Stimulated activated CD8-positive, alpha-beta memory T cell treated with anti-CD3 and anti-CD28 coated beads, Interleukin-12 subunit alpha, Interleukin-12 subunit beta, amount 100 ng/mL, for 24 hours (primary cell): Measurements from ENCODE around the gene OPN3.

Experiments
- DNase-seq: peaks from one replicate; pipeline ENCODE4 v3.0.0-alpha.2; 2020; ENCODE audit errors: extremely low read depth

Gene OPN3

DNA sequence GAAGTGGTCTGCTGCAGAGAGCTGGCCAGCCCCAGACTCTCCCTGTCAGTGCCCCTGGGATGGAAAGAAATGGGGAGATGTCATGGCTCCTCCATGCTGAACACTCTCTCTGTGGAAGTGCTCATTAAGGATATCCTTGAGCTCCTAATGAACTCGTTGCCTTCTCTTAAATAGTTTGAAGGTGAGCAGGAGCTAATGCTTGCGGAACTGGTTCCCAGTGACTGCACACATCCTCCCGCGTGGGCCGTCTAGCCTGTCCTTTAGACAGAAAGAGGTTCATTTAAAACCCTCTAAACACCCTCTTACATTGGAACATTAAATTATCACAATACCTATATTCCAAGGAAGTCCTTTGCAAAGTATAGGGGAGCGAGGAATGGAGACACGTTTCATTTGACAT, 6.0 kb upstream of the OPN3 start:
- DNase-seq = no peak

DNA sequence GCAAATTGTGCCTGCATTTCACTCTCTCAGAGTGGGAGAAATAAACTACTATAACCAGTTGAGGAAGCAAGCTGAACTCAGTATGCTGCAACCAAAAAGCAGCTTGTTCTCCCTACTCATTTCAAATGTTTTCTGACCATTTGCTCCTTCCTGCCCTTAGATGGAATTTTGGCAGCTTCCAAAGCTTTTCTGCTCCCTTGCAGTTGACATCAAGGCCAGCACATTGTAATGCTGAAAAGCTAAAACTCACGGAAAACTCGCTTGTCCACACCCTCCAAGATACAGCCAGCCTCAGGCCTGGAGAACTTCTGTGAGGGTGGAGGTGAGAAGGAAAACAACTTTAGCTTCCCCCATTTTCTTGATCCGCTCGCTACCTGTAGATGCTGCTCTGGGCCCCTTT, 5.0 kb upstream of the OPN3 start:
- DNase-seq = no peak

DNA sequence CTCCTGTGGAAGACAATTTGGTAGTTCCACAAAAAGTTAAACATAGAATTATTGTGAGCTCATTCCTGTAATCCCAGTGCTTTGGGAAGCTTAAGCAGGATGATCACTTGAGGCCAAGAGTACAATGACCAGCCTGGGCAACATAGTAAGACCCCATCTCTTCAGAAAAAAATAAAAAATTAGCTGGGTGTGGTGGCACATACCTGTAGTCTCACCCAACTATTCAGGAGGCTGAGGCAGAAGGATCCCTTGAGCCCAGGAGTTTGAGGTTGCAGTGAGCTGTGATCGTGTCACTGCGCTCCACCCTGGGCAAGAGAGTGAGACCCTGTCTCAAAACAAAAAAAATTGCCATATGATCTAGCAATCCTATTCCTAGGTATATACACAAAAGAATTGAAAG, 4.1 kb upstream of the OPN3 start:
- DNase-seq = no peak

DNA sequence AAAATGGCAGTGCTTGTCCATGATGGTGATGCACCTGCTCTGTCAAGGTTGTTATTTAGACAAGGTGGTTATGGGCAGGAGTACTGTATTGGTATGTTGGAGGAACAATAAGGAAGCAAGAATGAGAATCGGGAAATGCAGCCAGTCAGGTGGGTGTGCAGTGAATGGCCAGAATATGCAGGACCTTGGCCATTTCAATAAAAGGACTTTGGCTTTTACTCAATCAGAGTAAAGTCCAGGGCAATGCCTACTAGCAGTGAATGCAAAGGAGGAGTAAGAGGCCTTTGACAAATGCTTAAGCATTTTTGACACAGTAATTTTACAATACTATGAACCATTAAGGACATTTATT, 2.4 kb upstream of the OPN3 start:
- DNase-seq = no peak

DNA sequence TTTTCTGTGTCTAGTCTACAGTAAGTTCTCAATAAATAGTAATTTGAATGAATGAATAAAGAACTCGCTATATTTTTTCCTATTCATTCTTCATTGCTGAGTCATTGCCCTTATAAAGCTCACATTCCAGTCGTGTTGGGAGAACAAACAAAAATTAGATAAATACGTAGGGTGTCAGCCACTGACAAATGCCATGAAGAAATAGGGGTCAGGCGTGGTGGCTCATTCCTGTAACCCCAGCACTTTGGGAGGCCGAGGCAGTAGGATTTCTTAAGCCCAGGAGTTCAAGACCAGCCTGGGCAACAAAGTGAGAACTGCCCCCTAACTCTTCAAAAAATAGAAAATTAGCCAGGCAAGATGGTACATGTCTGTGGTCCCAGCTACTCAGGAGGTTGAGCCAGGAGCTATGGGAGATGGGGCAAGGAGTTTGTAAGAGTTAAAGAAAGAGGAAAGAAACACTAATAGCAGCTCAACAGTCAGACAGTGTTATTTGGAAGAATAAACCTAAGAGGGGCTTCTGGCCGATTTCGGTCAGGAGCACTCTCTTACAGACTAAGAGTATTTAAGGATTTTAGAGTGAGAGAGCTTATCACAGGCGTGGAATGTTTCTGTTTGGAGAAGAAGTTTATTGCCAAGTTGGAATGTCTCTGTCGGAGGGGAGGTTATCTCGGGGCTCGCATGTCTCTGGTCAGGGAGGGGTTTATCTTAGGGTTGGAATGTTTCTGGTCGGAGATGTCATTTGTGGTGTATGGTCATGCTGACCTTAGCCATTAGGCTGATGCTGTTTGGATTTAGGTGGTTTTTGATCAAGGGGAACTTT, 1.8 kb upstream of the OPN3 start:
- no peak for DNase-seq

DNA sequence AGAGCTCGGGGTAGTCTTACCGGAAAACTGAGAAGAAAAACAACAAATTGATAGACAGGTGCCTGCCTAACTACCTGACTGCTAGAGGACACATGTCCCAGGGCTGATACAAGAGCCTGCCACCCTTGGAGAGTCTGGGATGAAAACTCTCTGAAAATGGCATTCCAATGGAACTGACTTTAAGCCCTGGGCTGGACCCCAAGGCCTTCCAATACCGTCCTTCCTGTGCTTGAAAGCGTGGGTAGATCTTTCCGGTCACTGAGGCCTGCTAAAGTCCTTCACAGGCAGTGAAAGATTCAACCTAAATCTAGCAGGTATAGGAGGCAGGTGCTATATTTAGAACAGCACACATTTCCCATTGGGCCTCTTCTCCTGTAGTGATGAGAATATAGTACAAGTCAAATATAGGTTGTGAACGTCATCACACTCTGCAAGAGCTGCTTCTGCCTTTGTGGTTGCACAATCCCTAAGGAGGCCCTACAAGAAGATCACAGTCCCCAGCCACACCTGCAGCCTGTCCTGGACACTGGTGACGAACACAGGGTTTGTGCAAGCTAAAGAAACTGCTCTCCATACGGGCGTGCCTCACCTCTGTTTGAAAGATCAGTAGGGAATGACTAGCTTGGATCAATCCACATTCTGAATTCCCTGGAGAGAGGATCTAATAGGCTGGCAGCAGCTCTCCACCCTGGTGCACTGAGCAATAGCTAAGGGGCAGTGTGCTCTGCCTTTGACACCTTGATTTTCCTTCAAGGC, 876 bp upstream of the OPN3 start:
- no peak for DNase-seq

DNA sequence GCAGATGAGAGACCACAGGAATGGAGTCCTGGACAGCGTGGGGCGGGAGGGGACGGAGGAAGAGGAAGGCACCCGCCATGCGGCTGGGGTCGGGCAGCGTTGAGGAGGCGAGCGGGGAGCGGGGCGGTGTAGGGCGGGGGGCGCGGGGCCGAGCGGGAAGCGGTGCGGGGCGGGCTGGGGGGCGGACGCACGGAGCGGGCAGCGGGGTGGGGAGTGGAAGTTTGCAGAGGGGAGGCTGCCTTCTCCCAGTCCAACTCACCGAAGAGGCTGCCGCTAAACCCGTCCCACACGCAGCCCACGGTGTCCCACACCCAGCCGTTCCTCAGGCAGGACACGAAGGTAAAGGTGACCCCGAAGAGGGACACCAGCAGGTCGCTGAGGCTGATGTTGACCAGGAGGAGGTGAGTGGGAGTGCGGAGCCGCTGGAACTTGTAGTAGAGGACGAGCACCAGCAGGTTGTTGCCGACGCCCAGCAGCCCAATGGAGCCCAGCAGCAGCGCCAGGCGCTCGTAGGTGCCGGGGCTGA, 483 bp downstream of the OPN3 start:
- DNase-seq = peak; percentile 9

DNA sequence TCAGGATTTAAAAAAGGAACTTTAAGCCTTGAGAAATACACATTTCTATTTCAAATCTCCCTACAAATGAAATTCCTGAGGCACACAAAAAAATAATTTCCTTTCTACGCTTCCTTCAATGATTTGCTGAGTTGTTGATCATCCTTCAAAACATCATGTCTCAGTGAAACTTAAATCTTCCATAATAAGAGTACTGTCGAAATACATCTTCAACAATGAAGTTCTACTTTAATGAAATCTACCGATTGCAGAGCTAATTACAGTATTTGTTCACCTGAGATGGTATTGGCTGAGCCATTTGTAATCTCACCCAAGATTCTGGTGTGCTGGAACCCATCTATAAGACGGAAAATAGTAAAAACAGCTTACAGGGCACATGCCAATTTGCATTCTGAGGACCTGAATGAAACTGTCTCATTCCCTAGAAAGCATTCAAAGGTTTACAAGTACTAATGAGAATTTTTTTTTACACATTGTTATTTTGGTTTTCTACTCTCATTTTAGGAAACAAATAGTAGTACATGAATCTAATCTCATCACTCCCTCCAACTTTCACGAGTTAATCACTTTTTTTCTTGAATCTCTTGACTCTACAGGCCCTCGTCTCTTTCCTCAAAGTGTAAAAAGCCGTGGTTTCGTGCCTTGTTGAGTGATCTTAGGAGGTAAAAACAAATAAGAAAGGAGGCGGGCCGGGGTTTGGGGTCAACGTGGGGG, 1.1 kb downstream of the OPN3 start:
- no peak for DNase-seq

DNA sequence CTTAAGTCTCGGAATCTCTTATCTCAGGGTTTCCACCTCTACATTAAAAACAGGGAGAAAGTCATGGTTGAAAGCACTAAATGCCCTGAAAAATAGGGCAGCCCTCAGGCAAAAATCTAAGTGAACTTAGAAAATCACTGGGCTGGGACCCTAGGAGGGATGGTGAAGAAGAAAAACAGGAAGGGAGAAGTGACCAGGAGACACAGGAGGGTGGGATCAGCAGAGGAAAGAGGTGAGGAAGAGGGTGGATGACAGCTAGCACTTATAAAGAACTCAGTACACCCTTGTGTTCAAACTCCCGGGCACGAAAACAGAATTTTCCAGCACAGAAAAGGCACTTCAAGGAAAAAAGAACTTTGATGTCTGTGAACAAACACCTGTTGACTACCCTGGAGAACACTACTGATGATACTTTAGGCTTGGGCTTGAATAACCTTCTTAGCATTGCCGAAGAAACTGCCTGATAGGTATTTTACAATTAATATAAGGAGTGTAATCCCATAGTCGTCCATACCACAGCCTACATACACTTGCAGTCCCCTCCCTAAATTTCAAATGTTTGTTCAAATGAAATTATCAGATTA, 2.0 kb downstream of the OPN3 start:
- DNase-seq = no peak

DNA sequence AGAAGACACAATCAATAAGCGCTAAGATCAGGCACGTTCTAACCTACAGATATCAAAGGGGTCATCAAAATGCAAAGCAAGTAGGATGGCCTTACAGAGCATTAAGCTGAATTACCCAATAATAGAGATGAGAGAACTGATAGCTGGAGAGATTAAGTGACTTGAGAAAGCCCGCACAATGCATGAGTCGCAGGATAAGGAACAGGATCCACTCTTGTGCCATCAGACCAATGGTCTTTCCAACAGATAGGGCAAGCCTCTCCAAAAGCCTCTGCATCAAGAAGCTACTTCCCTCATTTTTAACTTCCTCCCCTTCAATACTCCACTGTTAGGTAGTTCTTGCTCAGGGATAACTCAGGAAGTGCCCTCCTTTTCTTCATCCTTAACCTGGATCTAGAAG, 2.6 kb downstream of the OPN3 start:
- DNase-seq = no peak

DNA sequence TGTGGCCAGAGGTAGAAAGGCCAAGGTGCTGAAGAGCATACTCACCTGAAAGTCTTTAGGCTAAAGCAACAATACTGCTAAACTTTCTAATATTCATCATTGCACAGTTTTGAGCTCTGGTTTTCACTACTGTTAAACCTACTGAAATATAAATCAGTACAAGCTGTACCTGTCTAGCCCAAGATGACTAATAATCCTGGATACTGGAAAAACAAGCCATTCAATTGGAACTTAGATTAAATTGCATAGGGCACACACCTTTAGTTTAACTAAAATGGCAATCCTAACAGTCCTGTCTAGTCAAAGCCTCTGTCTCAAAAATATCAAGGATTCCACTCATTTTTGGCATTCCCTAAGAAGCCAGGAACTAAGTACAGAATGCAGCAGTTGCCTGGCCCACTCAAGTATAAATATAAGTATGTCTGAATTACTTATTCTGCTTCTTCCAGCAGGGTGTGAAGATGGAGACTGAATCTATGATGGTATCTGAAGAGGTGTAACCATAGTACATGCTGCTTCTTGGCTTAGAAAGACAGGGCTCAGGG, 3.1 kb downstream of the OPN3 start:
- no peak for DNase-seq

DNA sequence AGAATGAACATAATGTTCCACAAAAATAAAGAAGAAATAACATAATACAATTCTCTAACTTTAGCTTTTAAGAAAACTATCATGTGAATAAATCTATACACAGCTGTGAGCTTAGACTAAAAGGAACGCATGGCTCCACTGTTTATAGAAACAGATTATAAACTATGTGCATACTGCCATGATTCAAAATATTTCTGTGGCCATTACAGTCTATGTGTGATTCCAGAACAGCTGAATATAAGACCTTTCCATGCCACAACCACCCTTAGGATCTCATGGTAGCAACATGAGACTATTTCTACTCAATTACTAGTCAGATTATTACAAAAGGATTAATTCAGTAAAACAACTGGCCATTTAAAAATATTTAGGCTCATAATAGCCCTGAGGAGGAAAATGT, 3.9 kb downstream of the OPN3 start:
- DNase-seq = no peak

DNA sequence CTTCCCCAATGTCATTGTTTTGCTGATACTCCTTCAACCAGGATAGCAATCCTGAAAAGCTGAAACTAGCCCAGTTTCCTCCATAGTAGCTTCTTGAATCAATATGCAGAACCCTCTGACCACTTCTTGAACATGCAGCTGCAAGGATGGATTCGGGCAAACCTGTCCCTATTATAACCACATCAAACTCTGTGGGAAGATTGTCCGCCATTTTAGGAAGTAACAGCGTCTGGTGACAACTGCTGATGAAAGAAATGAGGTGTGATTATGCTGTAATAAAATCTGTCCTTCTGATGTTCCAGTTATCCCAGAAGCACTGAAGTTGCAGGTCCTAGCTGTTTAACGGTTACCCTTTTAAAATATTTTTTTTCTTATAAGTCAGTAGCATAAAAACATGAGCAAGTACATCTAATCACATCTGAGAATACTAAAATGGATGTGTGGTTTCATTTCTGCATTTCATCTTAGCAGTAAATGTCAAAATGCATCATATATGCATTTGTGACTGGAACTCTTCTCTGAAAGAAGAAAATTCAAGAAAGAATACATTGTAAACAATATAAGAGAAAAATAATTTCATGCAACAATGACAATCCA, 4.5 kb downstream of the OPN3 start:
- DNase-seq = no peak

DNA sequence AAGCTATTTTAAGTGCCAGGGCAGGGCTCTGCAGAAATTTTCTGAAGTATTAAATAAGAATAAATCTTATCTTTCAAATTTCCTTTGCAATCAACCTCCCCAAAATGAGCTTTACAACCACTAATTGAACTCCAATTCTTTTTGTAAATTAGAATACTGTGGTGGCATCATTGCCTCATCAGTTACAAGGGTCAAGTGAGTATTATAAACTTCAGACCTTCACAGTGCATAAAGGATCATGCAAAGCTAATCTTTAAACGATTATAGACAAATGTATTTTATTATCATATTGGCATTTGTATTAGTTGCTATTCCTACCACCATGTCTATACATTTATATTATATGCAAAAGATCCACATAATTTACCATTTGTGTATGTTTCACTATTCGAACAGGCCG, 7.2 kb downstream of the OPN3 start:
- DNase-seq = no peak

DNA sequence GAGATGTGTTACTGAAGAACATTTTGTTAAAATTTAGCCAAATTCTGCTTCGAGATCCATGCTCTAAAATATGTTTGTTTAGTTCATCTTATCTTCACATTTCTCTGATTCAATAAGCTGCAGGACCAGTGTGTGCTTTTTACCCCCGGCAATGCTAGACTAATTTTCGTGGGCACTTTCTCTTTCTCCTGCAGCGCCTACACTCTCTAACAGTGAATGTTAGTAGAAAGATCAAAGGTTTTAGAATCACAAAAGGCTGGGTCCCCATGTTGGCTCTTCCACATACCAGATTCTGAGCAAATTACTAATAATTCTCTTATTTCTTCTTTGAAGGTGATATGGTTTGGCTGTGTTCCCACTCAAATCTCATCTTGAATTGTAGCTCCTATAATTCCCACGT, 8.5 kb downstream of the OPN3 start:
- no peak for DNase-seq

DNA sequence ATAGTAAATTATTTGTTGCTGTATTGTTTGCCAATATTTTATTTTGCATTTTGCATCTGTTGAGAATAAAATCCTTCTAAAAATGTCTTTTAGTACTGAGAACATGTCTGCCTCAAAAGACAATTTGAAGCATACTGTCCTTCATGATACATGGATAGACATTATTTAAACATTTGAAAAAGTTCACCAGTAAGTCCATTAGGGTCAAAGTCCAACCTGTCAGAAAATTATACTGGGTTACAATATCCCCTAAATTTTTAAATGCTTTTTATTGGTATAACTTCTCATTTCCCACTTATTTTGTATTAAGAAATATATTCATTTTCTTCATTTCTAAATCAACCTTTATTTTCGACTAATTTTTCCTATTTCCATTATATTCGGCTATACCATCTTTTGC, 9.3 kb downstream of the OPN3 start:
- no peak for DNase-seq

DNA sequence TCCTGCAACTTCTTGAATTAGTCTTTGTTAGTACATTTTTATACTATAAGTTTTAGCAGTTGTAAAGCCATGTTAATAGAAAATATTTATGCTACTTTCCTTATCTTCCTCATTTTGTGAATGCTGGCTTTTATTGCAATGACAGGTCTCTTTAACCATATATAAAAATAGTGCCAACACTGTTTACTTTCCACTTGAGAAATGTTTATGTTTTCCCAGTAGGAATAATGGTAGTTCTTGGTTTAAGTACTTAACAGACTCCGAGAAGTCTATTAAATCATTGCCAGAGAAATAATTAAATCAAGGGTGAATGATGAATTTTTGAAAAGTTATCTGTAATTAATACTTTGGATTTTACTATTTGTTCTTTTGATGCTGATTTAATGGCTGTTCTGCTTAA, 9.7 kb downstream of the OPN3 start:
- DNase-seq = no peak

DNA sequence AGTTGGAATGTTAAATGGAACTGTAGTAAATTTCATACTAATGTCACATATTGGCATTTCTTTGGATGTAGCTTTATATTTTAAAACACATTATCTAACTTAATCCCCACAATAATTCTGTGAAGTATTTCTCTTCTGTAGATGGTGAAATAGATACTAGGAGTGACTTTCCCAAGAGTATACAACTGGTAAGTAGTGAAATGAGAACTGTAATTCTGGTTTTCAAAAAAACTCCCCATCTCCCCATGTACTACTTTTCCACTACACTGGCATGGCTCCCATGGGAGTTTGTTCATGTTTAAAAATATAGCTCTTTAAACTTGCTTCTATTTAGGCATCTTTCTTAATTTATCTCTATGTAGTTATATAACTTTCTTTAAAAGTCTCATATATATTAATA, 10.2 kb downstream of the OPN3 start:
- DNase-seq = no peak

DNA sequence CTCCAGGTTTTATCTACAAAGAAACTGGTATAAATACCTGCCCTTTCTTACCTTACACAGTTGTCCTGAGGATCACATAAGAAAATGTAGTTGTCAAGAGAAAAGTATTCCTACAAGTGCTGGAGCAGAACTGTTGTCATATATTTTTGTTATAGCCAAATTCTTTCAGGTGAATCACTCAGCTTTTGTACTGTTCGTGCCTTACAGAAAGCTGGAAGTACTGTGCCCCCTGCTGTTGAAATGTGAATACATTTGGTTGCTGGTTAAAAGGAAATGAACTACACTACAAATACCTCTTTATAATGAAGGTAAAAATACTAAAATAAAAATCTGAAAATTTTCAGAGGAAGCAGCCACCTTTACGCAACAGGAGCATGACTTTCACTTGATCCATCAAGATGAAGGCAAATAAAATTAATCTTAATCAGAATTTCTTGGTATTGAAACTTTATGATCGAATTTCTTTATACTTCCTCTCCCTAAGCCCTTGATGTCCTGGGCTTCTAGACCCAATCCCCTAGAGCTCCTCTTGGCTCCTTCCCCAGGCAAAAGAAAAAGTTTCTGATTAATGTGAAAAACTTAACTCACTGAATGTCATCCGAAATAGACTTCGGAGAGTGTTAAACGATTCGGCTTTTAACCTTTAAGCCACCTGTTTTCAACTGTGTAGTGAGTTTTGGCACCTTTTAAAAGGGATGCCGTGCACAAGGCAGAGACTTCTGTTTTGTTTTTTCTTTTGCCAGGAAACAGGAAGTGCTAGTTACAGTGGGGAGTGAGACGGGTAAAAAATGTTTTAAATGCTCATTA, 12.5 kb downstream of the OPN3 start:
- no peak for DNase-seq

DNA sequence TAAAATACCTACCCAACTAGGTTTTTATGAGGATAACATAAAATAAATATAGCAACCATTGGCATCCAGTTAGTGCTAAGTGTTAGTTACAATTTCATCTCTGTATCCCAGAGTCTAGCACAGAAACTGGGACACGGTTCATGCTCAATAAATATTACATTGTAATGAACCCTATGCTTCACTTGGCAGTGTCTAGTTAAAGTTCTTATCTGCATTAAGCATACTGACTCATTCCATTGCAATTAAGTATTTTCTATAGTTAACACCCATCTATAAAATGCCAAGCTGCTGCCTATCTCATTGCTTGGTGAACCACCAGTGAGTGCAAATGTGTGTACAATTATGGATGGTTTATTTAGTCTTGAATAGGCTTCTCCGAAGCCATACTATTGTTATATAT, 15.2 kb downstream of the OPN3 start:
- DNase-seq = no peak

DNA sequence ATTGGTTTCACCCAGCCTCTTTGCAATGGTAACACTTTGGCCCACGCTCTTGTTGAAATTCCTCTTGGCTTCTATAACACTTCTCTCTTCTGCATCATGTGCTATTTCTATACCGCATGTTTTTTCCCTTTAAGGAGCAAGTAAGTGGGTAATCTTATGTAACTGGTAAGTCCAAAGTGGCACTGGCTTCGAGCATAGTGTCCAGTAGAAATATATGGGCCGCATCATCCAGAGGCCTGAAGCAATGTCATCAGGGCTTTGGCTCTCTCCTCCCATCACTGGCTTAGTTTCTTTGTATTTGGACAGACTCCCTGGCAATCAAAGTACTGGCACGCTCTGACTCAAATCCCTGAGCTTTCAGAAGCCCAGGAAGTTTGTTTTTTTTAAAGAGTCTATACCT, 17.5 kb downstream of the OPN3 start:
- DNase-seq = no peak
